Right lobe of liver (tissue), 6 donors: ENCODE data around the gene PLIN5. TPM values are rescaled to one million over a fixed set of nuclear protein-coding genes. Genes with fewer than 3 reads are reported as not detected.
A peak's percentile ranks its signal among the peaks of the same experiment; 100 is the strongest.

ENCODE experiments used
- ATAC-seq, 4 donors: fragments of 200-7000 bp; cut with Tn5 transposase; one replicate each; pipeline ENCODE4 v1.9.1; 2020; ENCODE audit warnings: mild to moderate bottlenecking in 4 of 4, moderate library complexity in 4 of 4
- DNase-seq, 3 donors: peaks; one replicate each; pipeline ENCODE4 v3.0.0-alpha.2; 2020
- H3K27ac ChIP-seq, 3 donors: fragments of 200-600 bp; one replicate each; pipeline ENCODE4 v1.8.0; 2022
- H3K27me3 ChIP-seq, 2 donors: fragments of 200-600 bp; one replicate each; pipeline ENCODE4 v1.8.0; 2022
- H3K36me3 ChIP-seq, 4 donors: fragments of 200-600 bp; sonication (generic) in 1 of 4; one replicate each; pipeline versions ENCODE4 v1.5.1 to v1.8.0; 2017 to 2022; ENCODE audit warnings: control low read depth in 1 of 4
- H3K4me1 ChIP-seq, 4 donors: fragments of 200-600 bp; sonication (generic) in 1 of 4; one replicate each; pipeline versions ENCODE4 v1.5.1 to v1.8.0; 2017 to 2022; ENCODE audit warnings: control low read depth in 1 of 4
- H3K4me3 ChIP-seq, 3 donors: fragments of 200-600 bp; one replicate each; pipeline ENCODE4 v1.8.0; 2022
- H3K9me3 ChIP-seq, 4 donors: fragments of 200-600 bp; sonication (generic) in 1 of 4; one replicate each; pipeline versions ENCODE4 v1.5.1 to v1.8.0; 2017 to 2022; ENCODE audit warnings: control low read depth in 1 of 4
- POLR2A ChIP-seq: fragments of 450-650 bp; IDR thresholded peaks from one replicate; pipeline ENCODE4 v1.6.1; 2017; ENCODE audit warnings: antibody characterized with exemption, mild to moderate bottlenecking
- WGBS: methylation state at CpG from one replicate; pipeline ENCODE4 v1.1.6; 2018; ENCODE audit warnings: low coverage, low lambda C conversion rate; ENCODE audit not compliant: insufficient coverage; ENCODE audit errors: missing lambda C conversion rate; 5-methylcytosine and 5-hydroxymethylcytosine counted together
- intact Hi-C, 2 donors: fragments of 100-400 bp; cut with DNase I; formaldehyde crosslinking; loops; one replicate each; pipeline versions ENCODE4 v1.11.2 to v1.14.1; 2022
- total RNA-seq, 6 experiments: library from RNA; depleted of rRNA in 2 of 6; stranded (reverse); fragments of >200 nt in 2 of 6; fragmentation: NEBNext Ultra II Directional in 3 of 6; extraction: Animal tissue kit (Norgen Biotek cat#: 25700) in 3 of 6; gene quantifications; one replicate each; pipeline versions ENCODE4 v1.1.0 to v1.2.4, GENCODE V29; 2016 to 2023
- TF ChIP-seq, protein P1 (sequence below), 4 donors: fragments of 200-600 bp in 3 of 4; fragments of 450-650 bp in 1 of 4; IDR thresholded peaks; one replicate each; pipeline versions ENCODE4 v1.5.1 to v1.8.0; 2016 to 2022; ENCODE audit warnings: antibody characterized with exemption in 4 of 4, mild to moderate bottlenecking in 2 of 4
- donor health status: DM: no; HTN: yes; CAD: no.
- donor health status: DM: no; HTN: no; CAD: no.
- donor health status: DM: no; HTN: no; CAD: no.
- donor health status: DM: no; HTN: yes; CAD: no.
- donor health status: DM: no; HTN: yes; CAD: no.

Gene PLIN5
- total RNA-seq, 6 experiments from 2014 or later = 35.0 to 149 (median 117) TPM

- intact Hi-C loops = no loop called here
- TF ChIP-seq, protein P1, sequence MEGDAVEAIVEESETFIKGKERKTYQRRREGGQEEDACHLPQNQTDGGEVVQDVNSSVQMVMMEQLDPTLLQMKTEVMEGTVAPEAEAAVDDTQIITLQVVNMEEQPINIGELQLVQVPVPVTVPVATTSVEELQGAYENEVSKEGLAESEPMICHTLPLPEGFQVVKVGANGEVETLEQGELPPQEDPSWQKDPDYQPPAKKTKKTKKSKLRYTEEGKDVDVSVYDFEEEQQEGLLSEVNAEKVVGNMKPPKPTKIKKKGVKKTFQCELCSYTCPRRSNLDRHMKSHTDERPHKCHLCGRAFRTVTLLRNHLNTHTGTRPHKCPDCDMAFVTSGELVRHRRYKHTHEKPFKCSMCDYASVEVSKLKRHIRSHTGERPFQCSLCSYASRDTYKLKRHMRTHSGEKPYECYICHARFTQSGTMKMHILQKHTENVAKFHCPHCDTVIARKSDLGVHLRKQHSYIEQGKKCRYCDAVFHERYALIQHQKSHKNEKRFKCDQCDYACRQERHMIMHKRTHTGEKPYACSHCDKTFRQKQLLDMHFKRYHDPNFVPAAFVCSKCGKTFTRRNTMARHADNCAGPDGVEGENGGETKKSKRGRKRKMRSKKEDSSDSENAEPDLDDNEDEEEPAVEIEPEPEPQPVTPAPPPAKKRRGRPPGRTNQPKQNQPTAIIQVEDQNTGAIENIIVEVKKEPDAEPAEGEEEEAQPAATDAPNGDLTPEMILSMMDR (IDR thresholded peaks at IDR 0.05) = no peak
- no peak for TF ChIP-seq POLR2A
- H3K27me3 ChIP-seq = no peaks in the 10 kb centered on the region
- ATAC-seq (peak in 2 of 4 donors; percentile 2 to 10), DNase-seq (peak in 1 of 3 donors; percentile 80)
- peaks cover 0 to 3% (median 1%) of the 10 kb centered on the region in 4 donors for H3K36me3 ChIP-seq
- peak overlapping the region; percentile 4 to 81 (median 79) for H3K27ac ChIP-seq
- H3K4me3 ChIP-seq = peak overlapping the region; percentile 67 to 81 (median 70)
- WGBS = 36% methylated on average over 3 of the region's 5 CpGs
- H3K4me1 ChIP-seq = peaks cover 0 to 55% (median 5%) of the 10 kb centered on the region in 4 donors
- H3K9me3 ChIP-seq = no peaks in the 10 kb centered on the region
Observed at GRCh38 chr19:4536798-4537197, 1.8 kb upstream of the PLIN5 start.

DNA sequence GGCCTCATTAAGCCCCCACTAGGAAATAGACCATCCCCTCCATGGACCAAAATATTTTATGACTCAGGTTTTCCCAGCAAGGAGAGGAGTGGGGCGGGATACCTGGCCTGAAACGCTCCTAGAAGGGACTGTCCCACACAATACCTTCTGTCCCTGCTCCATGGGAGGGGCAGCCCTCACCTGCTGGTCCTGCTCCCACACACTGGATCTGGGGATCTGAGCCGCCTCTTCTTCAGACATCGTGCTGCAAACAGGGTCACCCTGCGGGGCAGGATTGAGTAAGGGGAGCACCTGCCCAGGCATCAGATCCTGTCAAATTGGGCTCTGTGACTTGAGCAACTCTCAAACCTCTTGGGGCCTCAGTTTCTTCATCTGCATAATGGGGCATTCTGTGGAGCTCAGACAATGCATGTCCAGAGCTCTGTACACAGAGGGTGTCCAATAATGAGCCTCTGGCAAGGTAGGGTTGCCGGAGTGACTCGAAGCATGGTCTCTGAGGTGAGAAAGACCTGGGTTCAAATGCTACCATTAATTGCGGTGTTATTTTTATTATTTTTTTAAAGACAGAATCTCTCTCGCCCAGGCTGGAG, 1.1 kb downstream of the PLIN5 start:
- DNase-seq = no peak
- H3K27me3 ChIP-seq = no peaks in the 10 kb centered on the region
- intact Hi-C loops = no loop called here
- H3K27ac ChIP-seq = peak overlapping the region in 1 of 3 donors; percentile 87
- TF ChIP-seq POLR2A = no peak
- TF ChIP-seq, protein P1 (IDR thresholded peaks at IDR 0.05) = no peak
- ATAC-seq = no peak
- H3K4me3 ChIP-seq = peak overlapping the region in 1 of 3 donors; percentile 70
- H3K36me3 ChIP-seq = peaks cover 0 to 3% (median 3%) of the 10 kb centered on the region in 4 donors
- peaks cover 0 to 41% (median 0%) of the 10 kb centered on the region in 4 donors for H3K4me1 ChIP-seq
- WGBS = 90% methylated on average over 2 of the region's 9 CpGs
- no peaks in the 10 kb centered on the region for H3K9me3 ChIP-seq

GRCh38 chr19:4533334-4533733, 1.7 kb downstream of the PLIN5 start:
- Histone ChIP-seq H3K9me3 (no peaks in the 10 kb centered on the region), H3K27me3 (no peaks in the 10 kb centered on the region), H3K36me3 (peaks cover 0 to 9% (median 3%) of the 10 kb centered on the region in 4 donors), H3K4me1 (peaks cover 0 to 35% (median 0%) of the 10 kb centered on the region in 4 donors), H3K4me3 (no peak overlapping the region), H3K27ac (no peak overlapping the region)
- TF ChIP-seq, protein P1 (IDR thresholded peaks at IDR 0.05) = no peak
- no peak for TF ChIP-seq POLR2A
- DNase-seq = no peak
- no peak for ATAC-seq
- intact Hi-C loops = no loop called here
- 64% methylated on average over 4 of the region's 9 CpGs for WGBS

DNA sequence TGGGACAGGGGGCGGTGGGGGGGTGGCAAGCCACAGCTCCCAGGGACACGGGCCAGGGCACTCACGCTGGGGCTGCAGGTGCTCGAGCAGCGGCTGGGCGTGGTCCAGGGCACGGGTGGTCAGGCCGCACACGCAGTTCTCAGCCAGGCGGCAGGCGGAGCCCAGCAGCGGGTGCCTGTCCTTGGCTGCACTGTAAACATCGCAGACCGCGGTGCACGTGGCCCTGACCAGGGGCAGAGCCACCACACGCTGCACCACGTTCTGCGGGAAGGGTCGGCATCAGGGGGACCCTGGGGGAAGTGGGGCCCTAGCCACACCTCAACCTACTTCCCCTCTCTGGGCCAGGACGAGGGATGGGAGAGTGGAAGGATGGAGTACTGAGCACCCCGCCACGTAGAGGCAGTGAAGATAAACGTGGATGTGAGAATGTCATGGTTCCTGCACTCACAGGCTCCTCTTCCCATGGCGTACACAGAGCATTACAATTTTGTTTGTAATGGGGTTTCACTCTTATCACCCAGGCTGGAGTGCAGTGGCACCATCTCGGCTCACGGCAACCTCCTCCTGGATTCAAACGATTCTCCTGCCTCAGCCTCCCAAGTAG, 3.4 kb downstream of the PLIN5 start:
- no peaks in the 10 kb centered on the region for H3K27me3 ChIP-seq
- peaks cover 0 to 32% (median 0%) of the 10 kb centered on the region in 4 donors for H3K4me1 ChIP-seq
- DNase-seq (peak; percentile 70 to 83 (median 77)), ATAC-seq (peak; percentile 8 to 40 (median 33))
- TF ChIP-seq, protein P1 (IDR thresholded peaks at IDR 0.05) = no peak
- no peak for TF ChIP-seq POLR2A
- H3K36me3 ChIP-seq = peaks cover 0 to 10% (median 0%) of the 10 kb centered on the region in 4 donors
- peak overlapping the region in 1 of 3 donors; percentile 27 for H3K27ac ChIP-seq
- WGBS = 25% methylated on average over 7 of the region's 28 CpGs
- H3K9me3 ChIP-seq = no peaks in the 10 kb centered on the region
- intact Hi-C loops = no loop called here
- no peak overlapping the region for H3K4me3 ChIP-seq
